GM12891 (cell line): Measurements from ENCODE around the gene DLGAP4. TPM values are rescaled to one million over a fixed set of nuclear protein-coding genes. Genes with fewer than 3 reads are reported as not detected.

Experiments used
- DNase-seq: peaks from one replicate; pipeline ENCODE4 v3.0.0; 2011; ENCODE audit warnings: low spot score; ENCODE audit not compliant: insufficient read length
- FAIRE-seq: peaks from 2 replicates; lab custom pipeline; 2011; peaks lifted over from hg19 to GRCh38; lab: Jason Lieb, UNC
- PAX5 ChIP-seq: IDR thresholded peaks from 2 replicates; pipeline ENCODE4 v1.6.1; 2011; ENCODE audit warnings: low read length, moderate library complexity, mild to moderate bottlenecking; ENCODE audit not compliant: insufficient read depth, severe bottlenecking
- POLR2A ChIP-seq: IDR thresholded peaks from 2 replicates; pipeline ENCODE4 v1.6.1; 2011; ENCODE audit warnings: low read depth, low read length, control low read depth
- POLR2AphosphoS5 ChIP-seq: IDR thresholded peaks from 2 replicates; pipeline ENCODE4 v1.6.1; 2011; ENCODE audit warnings: low read depth, low read length, control low read depth
- POU2F2 ChIP-seq: IDR thresholded peaks from 2 replicates; pipeline ENCODE4 v1.6.1; 2011; ENCODE audit warnings: low read depth, mild to moderate bottlenecking, control low read depth, low read length, moderate library complexity
- SPI1 ChIP-seq: IDR thresholded peaks from 2 replicates; pipeline ENCODE4 v1.6.1; 2011; ENCODE audit warnings: low read depth, low read length, control low read depth
- TAF1 ChIP-seq: IDR thresholded peaks from 2 replicates; pipeline ENCODE4 v1.6.1; 2011; ENCODE audit warnings: low read depth, low read length, control low read depth
- polyA plus RNA-seq: library from polyadenylated mRNA; unstranded; fragments of >200 nt; gene quantifications from one replicate; pipeline ENCODE4 v1.2.1, GENCODE V29; 2012; ENCODE audit warnings: low read depth, missing spikeins, inconsistent platforms; ENCODE audit not compliant: missing spikeins

Gene DLGAP4
- polyA plus RNA-seq, result 24.3 TPM

- no peak for TF ChIP-seq POLR2AphosphoS5
- TF ChIP-seq SPI1, result no peak
- TF ChIP-seq TAF1, result no peak
- TF ChIP-seq POLR2A, result no peak
- no peak for TF ChIP-seq PAX5
- TF ChIP-seq POU2F2, result no peak
- no peak for DNase-seq
- FAIRE-seq, result no peak
These were observed at the start of gene DLGAP4 for GRCh38 chr20:36305602-36306551. Gene DLGAP4 (plus strand): TSS chr20:36306339. CDS start chr20:36431718, 125,379 bp downstream.

GRCh38 chr20:36259177-36260061, 46.7 kb upstream of the DLGAP4 start:
- FAIRE-seq (no peak), DNase-seq (no peak)
- no peak for TF ChIP-seq TAF1

GRCh38 chr20:36260316-36260715, 45.8 kb upstream of the DLGAP4 start:
- DNase-seq (no peak), FAIRE-seq (no peak)
- TF ChIP-seq PAX5 (no peak), POLR2AphosphoS5 (no peak), POLR2A (no peak), TAF1 (no peak), POU2F2 (no peak), SPI1 (no peak)

GRCh38 chr20:36261389-36262105, 44.6 kb upstream of the DLGAP4 start:
- DNase-seq (no peak), FAIRE-seq (no peak)
- no peak for TF ChIP-seq SPI1
- TF ChIP-seq POLR2AphosphoS5, result no peak
- TF ChIP-seq TAF1, result no peak
- TF ChIP-seq POU2F2, result no peak
- TF ChIP-seq POLR2A, result no peak
- TF ChIP-seq PAX5, result no peak

- FAIRE-seq, result no peak
- no peak for DNase-seq
- TF ChIP-seq SPI1, result no peak
- TF ChIP-seq POLR2AphosphoS5, result no peak
- no peak for TF ChIP-seq POLR2A
- TF ChIP-seq TAF1, result no peak
- no peak for TF ChIP-seq PAX5
- no peak for TF ChIP-seq POU2F2
These were observed 43.7 kb upstream of the DLGAP4 start for GRCh38 chr20:36262440-36262839.

GRCh38 chr20:36264426-36265246, 41.5 kb upstream of the DLGAP4 start:
- DNase-seq (no peak), FAIRE-seq (no peak)
- TF ChIP-seq POLR2AphosphoS5, result no peak
- no peak for TF ChIP-seq PAX5
- TF ChIP-seq TAF1, result no peak
- no peak for TF ChIP-seq POLR2A
- no peak for TF ChIP-seq SPI1
- no peak for TF ChIP-seq POU2F2

GRCh38 chr20:36266189-36266588, 40.0 kb upstream of the DLGAP4 start:
- no peak for DNase-seq
- TF ChIP-seq TAF1 (no peak), POLR2AphosphoS5 (no peak), POLR2A (no peak), SPI1 (no peak), POU2F2 (no peak), PAX5 (no peak)
- no peak for FAIRE-seq

GRCh38 chr20:36267605-36268381, 38.3 kb upstream of the DLGAP4 start:
- DNase-seq (no peak), FAIRE-seq (no peak)
- TF ChIP-seq PAX5, result no peak
- no peak for TF ChIP-seq TAF1
- TF ChIP-seq POU2F2, result no peak
- TF ChIP-seq POLR2AphosphoS5, result no peak
- no peak for TF ChIP-seq POLR2A
- TF ChIP-seq SPI1, result no peak
